MG63 (cell line): Measurements from ENCODE around the gene PTPRM. TPM values are rescaled to one million over a fixed set of nuclear protein-coding genes. Genes with fewer than 3 reads are reported as not detected.
A peak's percentile ranks its signal among the peaks of the same experiment; 100 is the strongest.

Source experiments
- DNase-seq: peaks from one replicate; pipeline ENCODE4 v3.0.0-alpha.2; 2020
- H3K27me3 ChIP-seq: fragments of 250-450 bp; sonication (Bioruptor Pico); 2 replicates; pipeline ENCODE4 v1.5.1; 2020; ENCODE audit warnings: mild to moderate bottlenecking, moderate library complexity
- H3K36me3 ChIP-seq: fragments of 250-450 bp; sonication (Bioruptor Pico); 2 replicates; pipeline ENCODE4 v1.5.1; 2020; ENCODE audit warnings: mild to moderate bottlenecking, moderate library complexity
- H3K4me3 ChIP-seq: fragments of 250-450 bp; sonication (Bioruptor Pico); 2 replicates; pipeline ENCODE4 v1.5.1; 2020; ENCODE audit warnings: mild to moderate bottlenecking, moderate library complexity
- H3K9me3 ChIP-seq: fragments of 250-450 bp; sonication (Bioruptor Pico); 2 replicates; pipeline ENCODE4 v1.5.1; 2020; ENCODE audit warnings: mild to moderate bottlenecking, moderate library complexity
- total RNA-seq: library from RNA; depleted of rRNA; stranded (reverse); fragments of >200 nt; shearing (Covaris generic); gene quantifications from 2 replicates; pipeline ENCODE4 v1.2.3, GENCODE V29; 2014; ENCODE audit warnings: low replicate concordance

PTPRM gene
- total RNA-seq, 1 experiment from 2014 or later: 13.2 TPM

- DNase-seq: no peak
- no peaks in the 10 kb centered on the region; the same call in 1 of the 2 replicates for H3K9me3 ChIP-seq
- no peaks in the 10 kb centered on the region for H3K36me3 ChIP-seq
- no peaks in the 10 kb centered on the region for H3K27me3 ChIP-seq
- H3K4me3 ChIP-seq: no peak overlapping the region
These were observed 279.2 kb downstream of the PTPRM start for GRCh38 chr18:7846335-7846734.

GRCh38 chr18:7847357-7848053 lies 280.4 kb downstream of the PTPRM start:
- Histone ChIP-seq H3K36me3 (no peaks in the 10 kb centered on the region), H3K9me3 (peaks cover 3% of the 10 kb centered on the region; the same call in 1 of the 2 replicates), H3K27me3 (no peaks in the 10 kb centered on the region), H3K4me3 (no peak overlapping the region)
- no peak for DNase-seq

- no peak for DNase-seq
- Histone ChIP-seq H3K4me3 (no peak overlapping the region), H3K27me3 (no peaks in the 10 kb centered on the region), H3K9me3 (peaks cover 3% of the 10 kb centered on the region; the same call in 1 of the 2 replicates), H3K36me3 (no peaks in the 10 kb centered on the region)
These were observed 280.9 kb downstream of the PTPRM start for GRCh38 chr18:7848054-7848412.

GRCh38 chr18:7850446-7850845 lies 283.3 kb downstream of the PTPRM start:
- no peaks in the 10 kb centered on the region for H3K27me3 ChIP-seq
- H3K4me3 ChIP-seq: no peak overlapping the region
- H3K36me3 ChIP-seq: no peaks in the 10 kb centered on the region
- peaks cover 3% of the 10 kb centered on the region; the same call in 1 of the 2 replicates for H3K9me3 ChIP-seq
- no peak for DNase-seq

GRCh38 chr18:7855028-7855427 lies 287.9 kb downstream of the PTPRM start:
- Histone ChIP-seq H3K9me3 (peaks cover 3% of the 10 kb centered on the region; the same call in 1 of the 2 replicates), H3K36me3 (no peaks in the 10 kb centered on the region), H3K27me3 (no peaks in the 10 kb centered on the region), H3K4me3 (no peak overlapping the region)
- DNase-seq: no peak

- H3K36me3 ChIP-seq: no peaks in the 10 kb centered on the region
- no peaks in the 10 kb centered on the region for H3K27me3 ChIP-seq
- H3K4me3 ChIP-seq: no peak overlapping the region
- DNase-seq: no peak
- peaks cover 3% of the 10 kb centered on the region; the same call in 1 of the 2 replicates for H3K9me3 ChIP-seq
These were observed 288.6 kb downstream of the PTPRM start for GRCh38 chr18:7855671-7856070.

GRCh38 chr18:7856116-7856515 lies 289.0 kb downstream of the PTPRM start:
- Histone ChIP-seq H3K36me3 (no peaks in the 10 kb centered on the region), H3K27me3 (no peaks in the 10 kb centered on the region), H3K9me3 (peaks cover 3% of the 10 kb centered on the region; the same call in 1 of the 2 replicates), H3K4me3 (no peak overlapping the region)
- no peak for DNase-seq

GRCh38 chr18:7856733-7857132 lies 289.6 kb downstream of the PTPRM start:
- DNase-seq: no peak
- H3K9me3 ChIP-seq: peaks cover 2% of the 10 kb centered on the region; the same call in 1 of the 2 replicates
- no peak overlapping the region for H3K4me3 ChIP-seq
- no peaks in the 10 kb centered on the region for H3K27me3 ChIP-seq
- no peaks in the 10 kb centered on the region for H3K36me3 ChIP-seq

GRCh38 chr18:7857562-7857961 lies 290.4 kb downstream of the PTPRM start:
- Histone ChIP-seq H3K36me3 (no peaks in the 10 kb centered on the region), H3K4me3 (no peak overlapping the region), H3K9me3 (no peaks in the 10 kb centered on the region), H3K27me3 (no peaks in the 10 kb centered on the region)
- DNase-seq: no peak

GRCh38 chr18:7859122-7859521 lies 292.0 kb downstream of the PTPRM start:
- H3K4me3 ChIP-seq: no peak overlapping the region
- H3K36me3 ChIP-seq: no peaks in the 10 kb centered on the region
- H3K9me3 ChIP-seq: no peaks in the 10 kb centered on the region
- no peak for DNase-seq
- no peaks in the 10 kb centered on the region for H3K27me3 ChIP-seq

GRCh38 chr18:7870266-7870665 lies 303.1 kb downstream of the PTPRM start:
- no peaks in the 10 kb centered on the region for H3K27me3 ChIP-seq
- H3K36me3 ChIP-seq: no peaks in the 10 kb centered on the region
- no peak overlapping the region for H3K4me3 ChIP-seq
- H3K9me3 ChIP-seq: peaks cover 3% of the 10 kb centered on the region; the same call in 1 of the 2 replicates
- no peak for DNase-seq

- H3K9me3 ChIP-seq: peaks cover 3% of the 10 kb centered on the region; the same call in 1 of the 2 replicates
- no peaks in the 10 kb centered on the region for H3K36me3 ChIP-seq
- H3K27me3 ChIP-seq: no peaks in the 10 kb centered on the region
- no peak overlapping the region for H3K4me3 ChIP-seq
- no peak for DNase-seq
These were observed 303.7 kb downstream of the PTPRM start for GRCh38 chr18:7870855-7871254.

GRCh38 chr18:7871560-7872456 lies 304.7 kb downstream of the PTPRM start:
- Histone ChIP-seq H3K9me3 (no peaks in the 10 kb centered on the region; the same call in 1 of the 2 replicates), H3K27me3 (no peaks in the 10 kb centered on the region), H3K36me3 (no peaks in the 10 kb centered on the region), H3K4me3 (no peak overlapping the region)
- no peak for DNase-seq

- no peaks in the 10 kb centered on the region for H3K27me3 ChIP-seq
- H3K9me3 ChIP-seq: no peaks in the 10 kb centered on the region
- H3K36me3 ChIP-seq: no peaks in the 10 kb centered on the region
- H3K4me3 ChIP-seq: no peak overlapping the region
- DNase-seq: peak; percentile 33
These were observed 305.5 kb downstream of the PTPRM start for GRCh38 chr18:7872569-7872968.

- Histone ChIP-seq H3K27me3 (no peaks in the 10 kb centered on the region), H3K4me3 (no peak overlapping the region), H3K9me3 (no peaks in the 10 kb centered on the region), H3K36me3 (no peaks in the 10 kb centered on the region)
- DNase-seq: no peak
These were observed 306.2 kb downstream of the PTPRM start for GRCh38 chr18:7873316-7873715.

GRCh38 chr18:7876354-7877104 lies 309.4 kb downstream of the PTPRM start:
- Histone ChIP-seq H3K36me3 (no peaks in the 10 kb centered on the region), H3K9me3 (no peaks in the 10 kb centered on the region)
- DNase-seq: no peak

GRCh38 chr18:7877609-7878008 lies 310.5 kb downstream of the PTPRM start:
- H3K9me3 ChIP-seq: no peaks in the 10 kb centered on the region
- H3K4me3 ChIP-seq: no peak overlapping the region
- no peaks in the 10 kb centered on the region for H3K36me3 ChIP-seq
- no peaks in the 10 kb centered on the region for H3K27me3 ChIP-seq
- DNase-seq: no peak

More at GRCh38 chr18:7876354-7877104, 309.4 kb downstream of the PTPRM start:
- Histone ChIP-seq H3K27me3 (no peaks in the 10 kb centered on the region), H3K4me3 (no peak overlapping the region)
